HFF-Myc (cell line): ENCODE data around the gene KCNK2.
"Not testable (repeated sequence)": the region's sequence is repeated elsewhere in the genome, so short reads cannot be mapped to it uniquely, and the experiment has no call there.

Experiments
- DNase-seq: peaks from one replicate; pipeline ENCODE4 v3.0.0-alpha.2; 2011; ENCODE audit warnings: low read depth; ENCODE audit errors: extremely low read depth
- H3K4me3 ChIP-seq: replicated peaks from 2 replicates; pipeline ENCODE4 v1.5.1; 2011; ENCODE audit warnings: low read depth, mild to moderate bottlenecking, control low read depth, low read length
- TF ChIP-seq, protein P1 (sequence below): IDR thresholded peaks from 2 replicates; pipeline ENCODE4 v1.5.1; 2012; ENCODE audit warnings: mild to moderate bottlenecking, low read depth, low read length, control low read depth; ENCODE audit errors: missing control alignments

KCNK2 gene

DNA sequence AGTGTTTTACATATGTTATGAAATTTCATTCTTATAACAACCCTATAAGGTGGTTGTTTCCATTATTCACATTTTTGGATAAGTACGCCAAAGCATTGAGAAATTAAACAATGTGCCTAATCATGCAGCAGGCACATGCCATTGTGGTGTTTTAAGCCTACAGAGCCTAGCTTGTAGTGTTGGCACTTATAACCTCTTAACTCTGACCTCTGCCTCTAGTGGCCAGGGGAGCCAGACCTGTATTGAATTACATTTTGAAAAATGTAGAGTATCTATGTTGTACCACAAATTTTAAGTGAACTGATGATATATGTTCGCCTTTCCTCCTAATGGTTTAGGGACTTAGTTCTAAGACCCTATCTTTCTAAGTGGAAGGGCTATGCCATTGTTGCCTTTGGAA lies 61.0 kb downstream of the KCNK2 start:
- TF ChIP-seq, protein P1, sequence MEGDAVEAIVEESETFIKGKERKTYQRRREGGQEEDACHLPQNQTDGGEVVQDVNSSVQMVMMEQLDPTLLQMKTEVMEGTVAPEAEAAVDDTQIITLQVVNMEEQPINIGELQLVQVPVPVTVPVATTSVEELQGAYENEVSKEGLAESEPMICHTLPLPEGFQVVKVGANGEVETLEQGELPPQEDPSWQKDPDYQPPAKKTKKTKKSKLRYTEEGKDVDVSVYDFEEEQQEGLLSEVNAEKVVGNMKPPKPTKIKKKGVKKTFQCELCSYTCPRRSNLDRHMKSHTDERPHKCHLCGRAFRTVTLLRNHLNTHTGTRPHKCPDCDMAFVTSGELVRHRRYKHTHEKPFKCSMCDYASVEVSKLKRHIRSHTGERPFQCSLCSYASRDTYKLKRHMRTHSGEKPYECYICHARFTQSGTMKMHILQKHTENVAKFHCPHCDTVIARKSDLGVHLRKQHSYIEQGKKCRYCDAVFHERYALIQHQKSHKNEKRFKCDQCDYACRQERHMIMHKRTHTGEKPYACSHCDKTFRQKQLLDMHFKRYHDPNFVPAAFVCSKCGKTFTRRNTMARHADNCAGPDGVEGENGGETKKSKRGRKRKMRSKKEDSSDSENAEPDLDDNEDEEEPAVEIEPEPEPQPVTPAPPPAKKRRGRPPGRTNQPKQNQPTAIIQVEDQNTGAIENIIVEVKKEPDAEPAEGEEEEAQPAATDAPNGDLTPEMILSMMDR = no peak
- no peak overlapping the region for H3K4me3 ChIP-seq
- no peak for DNase-seq

DNA sequence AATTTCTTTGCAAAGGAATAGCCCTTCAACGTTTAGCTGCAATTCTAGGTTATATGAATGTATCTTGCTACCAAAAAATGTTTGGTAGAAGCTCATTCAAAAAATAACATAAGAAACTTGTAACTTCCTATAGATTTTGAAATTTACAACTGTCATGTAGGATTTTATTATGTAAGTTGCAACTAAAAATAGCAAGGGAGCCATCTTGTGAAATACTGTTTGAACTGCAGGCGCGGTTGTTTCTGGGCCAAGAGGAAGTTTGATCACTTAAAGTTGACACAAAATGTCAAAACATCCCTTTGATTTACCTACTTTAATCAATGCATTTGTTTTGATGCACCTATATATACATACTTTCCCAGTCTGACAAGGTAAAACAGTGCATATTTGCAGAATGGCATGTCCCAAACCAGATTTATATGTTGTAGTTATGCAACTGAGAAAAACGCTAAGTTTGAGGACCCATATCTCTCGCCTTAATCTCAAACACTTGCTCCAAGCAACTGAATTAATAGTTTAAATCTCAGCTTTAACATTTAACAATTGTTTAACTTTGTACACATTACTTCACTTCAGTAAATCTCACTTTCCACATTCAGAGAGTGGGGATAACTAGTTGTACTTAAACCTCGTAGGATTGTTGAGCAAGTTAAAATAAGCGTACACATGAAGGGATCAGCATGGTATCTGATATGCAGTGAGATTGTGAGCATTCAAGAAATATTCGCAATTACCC lies 63.9 kb downstream of the KCNK2 start:
- no peak overlapping the region for H3K4me3 ChIP-seq
- TF ChIP-seq, protein P1 = peak; percentile 51
- no peak for DNase-seq

DNA sequence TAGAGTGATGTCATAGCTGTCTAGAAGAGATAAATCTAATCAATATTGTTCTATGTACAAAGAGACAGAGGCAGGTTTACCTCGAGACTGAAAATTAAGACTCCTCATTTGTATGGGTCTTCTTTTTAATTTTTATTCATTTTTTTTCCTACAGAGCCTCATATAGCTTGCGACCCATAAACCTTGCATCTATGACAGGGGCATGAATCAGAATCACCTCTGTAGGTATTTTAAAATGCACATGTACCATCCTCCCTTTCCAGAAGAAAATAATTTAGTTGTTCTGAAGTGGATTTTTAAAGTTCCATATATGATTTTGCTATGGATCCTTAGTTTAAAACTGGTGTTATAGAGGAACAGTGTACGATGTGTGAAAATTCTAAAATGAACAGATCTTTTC lies 64.5 kb downstream of the KCNK2 start:
- TF ChIP-seq, protein P1 = no peak
- DNase-seq = no peak
- H3K4me3 ChIP-seq = no peak overlapping the region

DNA sequence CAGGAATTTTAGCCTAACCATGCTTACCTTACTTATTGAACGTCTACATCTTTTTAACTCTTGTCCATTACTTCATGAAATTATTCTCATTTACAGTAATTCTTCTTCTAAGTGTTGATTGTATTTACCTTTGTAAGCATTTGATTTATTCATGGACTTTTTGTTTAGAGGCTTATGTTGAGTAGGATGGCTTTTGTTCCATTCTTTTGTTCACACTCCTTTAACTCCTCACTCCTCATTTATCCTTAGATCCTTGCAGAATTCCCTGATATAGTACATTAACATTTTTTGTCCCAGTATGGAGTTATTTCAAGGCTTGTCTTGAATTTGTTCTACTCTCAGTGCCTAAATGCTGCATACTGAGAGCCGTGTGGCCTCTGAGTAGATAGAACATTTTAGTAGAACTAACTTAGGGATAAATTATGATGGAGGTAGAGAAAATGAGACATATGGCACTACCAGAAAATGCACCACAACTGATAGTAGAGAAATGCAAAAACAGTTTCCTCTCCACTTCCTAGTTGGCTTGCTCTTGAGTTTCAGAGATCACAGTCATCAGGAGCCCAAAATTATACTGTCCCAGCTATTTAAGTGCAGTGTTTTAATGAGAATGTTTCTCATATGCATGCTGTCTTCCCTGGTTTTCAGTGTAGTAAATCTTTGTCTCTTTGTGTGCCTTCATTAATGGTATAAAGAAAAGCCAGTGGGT lies 69.5 kb downstream of the KCNK2 start:
- TF ChIP-seq, protein P1 = no peak
- DNase-seq = no peak
- no peak overlapping the region for H3K4me3 ChIP-seq

DNA sequence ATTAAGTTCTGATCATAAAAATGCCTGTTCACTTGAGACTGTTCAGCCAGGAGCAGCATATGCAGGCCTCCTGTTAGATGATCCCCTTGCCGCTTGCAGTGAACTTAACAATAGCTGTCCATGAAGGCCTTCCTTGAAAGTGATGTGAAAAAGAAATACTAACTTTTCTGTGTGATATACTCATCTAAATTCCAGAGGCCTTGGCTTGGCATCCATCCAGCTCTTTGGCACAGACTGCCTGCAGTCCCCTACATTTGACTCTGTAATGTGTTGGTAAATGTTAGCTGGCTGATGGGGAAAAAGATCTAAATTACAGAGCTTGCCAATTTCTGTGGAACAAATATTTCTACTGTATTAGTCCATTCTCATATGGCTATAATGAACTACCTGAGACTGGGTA lies 73.7 kb downstream of the KCNK2 start:
- DNase-seq = no peak
- TF ChIP-seq, protein P1 = no peak
- H3K4me3 ChIP-seq = no peak overlapping the region

DNA sequence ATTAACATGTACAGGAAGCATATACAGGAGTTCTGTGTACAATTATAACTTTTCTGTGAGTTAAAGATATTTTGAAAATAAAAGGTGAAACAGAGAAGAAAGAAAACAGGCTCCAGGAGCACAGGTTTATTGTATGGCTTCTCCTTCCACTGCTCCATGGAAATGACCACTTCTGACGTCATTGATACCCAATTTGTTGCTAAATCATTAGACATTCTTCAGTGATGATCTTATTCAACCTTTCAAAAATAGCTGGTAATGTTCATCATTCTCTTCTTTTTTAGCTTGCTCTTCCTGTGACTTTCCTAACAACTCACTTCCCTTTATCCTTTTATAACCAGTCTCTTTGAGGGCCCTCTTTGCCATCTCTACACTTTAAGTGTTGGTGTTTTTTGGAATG lies 77.8 kb downstream of the KCNK2 start:
- no peak overlapping the region for H3K4me3 ChIP-seq
- TF ChIP-seq, protein P1 = no peak
- DNase-seq = no peak

DNA sequence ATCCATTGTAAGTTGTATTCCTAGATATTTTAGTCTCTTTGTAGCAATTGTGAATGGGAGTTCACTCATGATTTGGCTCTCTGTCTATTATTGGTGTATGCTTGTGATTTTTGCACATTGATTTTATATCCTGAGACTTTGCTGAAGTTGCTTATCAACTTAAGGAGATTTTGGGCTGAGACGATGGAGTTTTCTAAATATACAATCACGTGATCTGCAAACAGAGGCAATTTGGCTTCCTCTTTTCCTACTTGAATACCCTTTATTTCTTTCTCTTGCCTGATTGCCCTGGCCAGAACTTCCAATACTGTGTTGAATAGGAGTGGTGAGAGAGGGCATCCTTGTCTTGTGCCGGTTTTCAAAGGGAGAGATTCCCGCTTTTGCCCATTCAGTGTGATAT lies 80.6 kb downstream of the KCNK2 start:
- H3K4me3 ChIP-seq, DNase-seq: not testable (repeated sequence)
